Mucosa of rectum (tissue), 2 donors: ENCODE results near the gene OSBPL1A.

Experiments used
- H3K27ac ChIP-seq, 2 donors: one replicate each; pipeline ENCODE4 v1.7.0; 2013; ENCODE audit warnings: inconsistent platforms in 2 of 2, low read depth in 2 of 2, low read length in 2 of 2
- H3K27me3 ChIP-seq, 2 donors: one replicate each; pipeline ENCODE4 v1.7.0; 2013; ENCODE audit warnings: low read length in 2 of 2; ENCODE audit not compliant: control insufficient read depth in 2 of 2, insufficient read depth in 2 of 2
- H3K36me3 ChIP-seq, 2 donors: one replicate each; pipeline ENCODE4 v1.7.0; 2013; ENCODE audit warnings: low read length in 2 of 2; ENCODE audit not compliant: control insufficient read depth in 2 of 2, insufficient read depth in 2 of 2
- H3K4me1 ChIP-seq, 2 donors: one replicate each; pipeline ENCODE4 v1.7.0; 2013; ENCODE audit warnings: low read length in 2 of 2, mild to moderate bottlenecking in 1 of 2; ENCODE audit not compliant: control insufficient read depth in 2 of 2, insufficient read depth in 2 of 2
- H3K4me3 ChIP-seq, 2 donors: one replicate each; pipeline ENCODE4 v1.7.0; 2013; ENCODE audit warnings: low read length in 2 of 2
- H3K9ac ChIP-seq, 2 donors: one replicate each; pipeline ENCODE4 v1.7.0; 2013; ENCODE audit warnings: low read length in 2 of 2, low read depth in 1 of 2, mild to moderate bottlenecking in 1 of 2
- H3K9me3 ChIP-seq, 2 donors: one replicate each; pipeline ENCODE4 v1.7.0; 2013; ENCODE audit warnings: low read length in 2 of 2; ENCODE audit not compliant: control insufficient read depth in 2 of 2
- donor health status: healthy.
- donor health status: Normal muscosa, but diverticular disease.

OSBPL1A gene

DNA sequence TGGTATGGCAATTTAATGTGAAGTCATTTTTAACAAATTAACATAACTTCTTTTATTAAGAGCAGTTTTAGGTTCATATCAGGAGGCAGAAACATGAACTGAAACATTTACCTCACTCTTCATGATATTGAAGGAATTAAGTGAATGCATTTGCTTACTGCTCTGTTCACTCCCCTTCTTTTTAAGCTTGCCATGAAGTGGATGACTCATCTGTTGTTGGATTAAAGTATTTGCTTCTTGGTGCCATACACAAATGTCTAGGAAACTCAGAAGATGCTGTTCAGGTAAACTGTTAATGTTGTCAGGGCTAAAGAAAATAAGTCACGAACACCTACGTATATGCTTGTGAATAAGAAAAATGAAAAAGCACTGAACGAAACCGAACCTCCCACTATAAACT, 268.9 kb downstream of the OSBPL1A start:
- H3K9me3 ChIP-seq = no peaks in the 10 kb centered on the region
- no peak overlapping the region for H3K4me3 ChIP-seq
- no peak overlapping the region for H3K27ac ChIP-seq
- no peaks in the 10 kb centered on the region for H3K27me3 ChIP-seq
- H3K9ac ChIP-seq = no peak overlapping the region
- no peaks in the 10 kb centered on the region for H3K4me1 ChIP-seq
- H3K36me3 ChIP-seq = peaks cover 0 to 2% of the 10 kb centered on the region in 2 donors

DNA sequence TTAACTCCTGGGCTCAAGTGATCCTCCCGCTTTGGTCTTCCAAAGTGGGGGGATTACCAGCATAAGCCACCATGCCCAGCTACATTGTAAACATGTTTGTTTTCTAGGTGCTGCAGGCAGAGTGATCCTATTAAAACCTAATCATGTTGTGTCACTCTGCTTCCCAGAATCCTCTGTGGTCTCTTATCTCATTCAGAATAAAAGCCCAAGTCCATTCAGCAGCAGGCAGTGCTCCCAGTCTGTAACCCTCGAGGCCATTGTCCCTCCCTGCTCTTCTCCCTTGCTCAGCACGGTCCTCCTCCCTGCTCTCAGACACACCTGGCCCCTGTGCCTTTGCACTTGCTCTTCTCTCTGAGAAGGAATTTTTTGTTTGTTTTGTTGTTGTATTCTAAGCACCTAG, 269.9 kb downstream of the OSBPL1A start:
- H3K4me3 ChIP-seq = no peak overlapping the region
- no peaks in the 10 kb centered on the region for H3K4me1 ChIP-seq
- H3K9ac ChIP-seq = no peak overlapping the region
- no peaks in the 10 kb centered on the region for H3K27me3 ChIP-seq
- no peak overlapping the region for H3K27ac ChIP-seq
- H3K36me3 ChIP-seq = peaks cover 0 to 2% of the 10 kb centered on the region in 2 donors
- H3K9me3 ChIP-seq = no peaks in the 10 kb centered on the region

DNA sequence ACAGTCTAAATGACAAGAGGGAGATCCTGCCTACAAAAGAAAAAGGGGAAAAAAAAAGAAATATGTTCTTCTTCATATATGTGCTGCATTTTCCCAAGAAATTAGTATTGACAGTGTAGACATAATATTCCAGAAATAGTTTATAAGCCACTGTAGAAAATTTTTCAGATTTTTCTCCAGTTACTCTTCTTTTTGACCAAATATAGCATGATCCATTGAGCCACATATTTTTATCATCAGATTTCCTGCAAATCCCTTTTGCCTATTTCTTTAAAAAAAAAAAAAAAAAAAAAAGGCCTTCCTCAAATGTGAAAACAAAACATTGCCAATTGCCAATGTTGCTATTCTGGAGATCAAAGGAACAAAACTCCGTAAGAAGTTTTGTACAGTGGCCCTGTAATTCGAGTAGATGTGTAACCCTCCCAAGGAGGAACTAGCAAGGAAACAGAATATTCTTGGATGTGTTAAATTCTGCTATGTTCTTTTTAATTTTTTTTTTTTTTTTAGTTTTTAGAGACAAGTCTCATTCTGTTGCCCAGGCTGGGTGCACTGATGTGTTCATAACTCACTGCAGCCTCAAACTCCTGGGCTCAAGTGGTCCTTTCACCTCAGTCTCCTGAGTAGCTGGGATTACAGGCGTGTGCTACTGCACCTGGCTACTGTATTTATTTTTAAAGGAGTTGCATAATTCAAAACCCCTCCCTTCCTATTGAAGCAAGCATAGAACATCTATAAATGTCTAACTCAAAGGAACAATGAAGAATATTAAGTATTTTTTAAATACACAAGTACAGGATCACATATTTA, 271.3 kb downstream of the OSBPL1A start:
- peaks cover 0 to 4% of the 10 kb centered on the region in 2 donors for H3K36me3 ChIP-seq
- H3K4me3 ChIP-seq = no peak overlapping the region
- no peaks in the 10 kb centered on the region for H3K27me3 ChIP-seq
- no peaks in the 10 kb centered on the region for H3K4me1 ChIP-seq
- no peaks in the 10 kb centered on the region for H3K9me3 ChIP-seq
- no peak overlapping the region for H3K9ac ChIP-seq
- H3K27ac ChIP-seq = no peak overlapping the region

DNA sequence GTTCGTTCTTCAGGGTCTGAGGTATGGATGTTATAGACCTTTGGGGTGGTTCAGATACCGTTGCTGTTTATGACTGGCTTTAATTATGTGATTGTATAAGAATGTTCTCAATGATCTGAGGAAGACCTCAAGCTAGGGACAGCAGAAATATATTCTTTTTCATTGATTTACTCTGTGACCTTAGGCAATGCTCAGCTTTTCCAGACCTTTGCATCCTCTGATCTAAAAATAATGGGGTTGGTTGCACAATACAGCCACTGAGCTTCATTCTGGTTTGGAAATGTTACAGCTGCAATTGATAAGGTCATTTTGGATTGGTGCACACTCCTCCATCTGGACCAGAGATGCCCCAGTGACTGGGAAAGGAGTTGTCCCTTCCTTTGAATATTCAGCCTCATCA, 276.0 kb downstream of the OSBPL1A start:
- no peaks in the 10 kb centered on the region for H3K4me1 ChIP-seq
- peaks cover 0 to 4% of the 10 kb centered on the region in 2 donors for H3K36me3 ChIP-seq
- H3K27me3 ChIP-seq = no peaks in the 10 kb centered on the region
- H3K9ac ChIP-seq = no peak overlapping the region
- no peak overlapping the region for H3K4me3 ChIP-seq
- no peak overlapping the region for H3K27ac ChIP-seq
- H3K9me3 ChIP-seq = no peaks in the 10 kb centered on the region

DNA sequence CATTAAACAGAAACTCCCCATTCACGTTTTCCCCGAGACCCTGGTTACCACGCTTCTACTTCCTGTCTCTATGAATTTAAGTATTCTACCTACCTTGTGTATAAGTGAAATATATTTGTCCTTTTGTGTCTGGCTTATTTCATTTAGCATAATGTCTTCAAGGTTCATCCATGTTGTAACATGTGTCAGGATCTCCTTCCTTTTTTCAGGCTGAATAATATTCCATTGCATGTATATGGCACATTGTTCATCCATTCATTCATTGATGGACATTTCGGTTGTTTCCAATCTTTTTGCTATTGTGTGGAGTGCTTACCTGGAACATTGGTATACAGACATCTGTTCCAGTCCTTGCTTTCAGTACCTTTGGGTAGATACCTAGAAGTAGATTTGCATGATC, 276.9 kb downstream of the OSBPL1A start:
- H3K27ac ChIP-seq = no peak overlapping the region
- H3K4me1 ChIP-seq = no peaks in the 10 kb centered on the region
- no peak overlapping the region for H3K4me3 ChIP-seq
- H3K36me3 ChIP-seq = peaks cover 0 to 4% of the 10 kb centered on the region in 2 donors
- H3K9me3 ChIP-seq = no peaks in the 10 kb centered on the region
- no peak overlapping the region for H3K9ac ChIP-seq
- H3K27me3 ChIP-seq = no peaks in the 10 kb centered on the region

DNA sequence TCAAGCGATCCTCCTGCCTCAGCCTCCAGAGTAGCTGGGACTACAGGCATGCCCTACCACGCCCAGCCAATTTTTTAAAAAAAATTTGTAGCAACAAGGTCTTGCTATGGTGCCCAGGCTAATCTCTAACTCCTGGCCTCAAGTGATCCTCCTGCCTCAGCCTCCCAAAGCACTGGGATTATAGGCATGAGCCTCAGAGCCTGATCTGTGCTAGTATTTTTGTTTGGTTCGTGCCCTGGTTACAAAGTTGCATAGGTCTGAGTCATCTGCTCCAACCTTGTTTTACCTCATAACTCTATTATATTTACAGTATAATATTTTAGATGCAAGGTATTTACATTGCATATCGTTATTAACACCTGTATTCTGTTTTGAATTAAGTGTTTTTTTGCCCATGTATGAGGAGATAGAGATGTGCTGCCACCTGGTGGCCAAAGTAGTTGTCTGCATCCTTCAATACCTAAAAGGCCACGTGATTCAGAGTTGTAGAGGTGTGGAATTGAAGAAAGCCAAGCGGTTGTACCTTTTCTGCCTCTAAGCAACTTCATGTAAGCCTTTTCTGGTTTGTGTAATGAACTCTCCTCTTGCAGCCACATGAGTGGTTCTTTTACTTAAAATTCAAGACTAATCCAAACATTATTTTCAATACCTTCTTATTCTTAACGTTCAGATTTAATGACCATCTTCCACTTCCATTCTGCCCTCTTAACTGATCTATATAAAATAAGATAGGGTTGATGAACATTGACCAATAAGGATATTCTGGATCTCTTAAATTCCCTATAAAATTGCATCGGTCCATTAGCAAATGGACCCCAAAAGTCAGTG, 278.7 kb downstream of the OSBPL1A start:
- Histone ChIP-seq H3K9me3 (no peaks in the 10 kb centered on the region), H3K4me1 (no peaks in the 10 kb centered on the region), H3K27me3 (no peaks in the 10 kb centered on the region), H3K27ac (no peak overlapping the region), H3K36me3 (peaks cover 0 to 2% of the 10 kb centered on the region in 2 donors), H3K9ac (no peak overlapping the region), H3K4me3 (no peak overlapping the region)

DNA sequence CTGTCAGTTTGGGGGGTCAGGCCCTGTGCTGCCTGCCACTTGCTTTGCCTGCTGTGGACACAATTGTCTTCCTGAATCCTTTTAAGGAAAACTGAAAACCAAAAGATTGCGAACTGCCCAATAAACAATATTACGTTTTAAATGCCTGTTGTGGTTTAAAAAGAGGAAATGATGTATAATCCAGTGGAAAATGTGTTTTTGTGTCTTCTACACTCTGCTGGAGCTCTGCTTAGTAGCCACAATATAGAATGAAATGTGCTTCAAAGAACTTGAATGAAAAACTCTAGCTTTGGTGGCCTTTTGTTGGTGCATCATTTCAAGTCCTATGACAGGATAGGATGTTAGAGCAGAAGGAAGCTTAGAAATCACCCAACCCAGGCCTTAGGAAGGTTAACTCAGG, 282.0 kb downstream of the OSBPL1A start:
- Histone ChIP-seq H3K27me3 (no peaks in the 10 kb centered on the region), H3K4me1 (no peaks in the 10 kb centered on the region), H3K27ac (no peak overlapping the region), H3K9me3 (no peaks in the 10 kb centered on the region), H3K9ac (no peak overlapping the region), H3K4me3 (no peak overlapping the region), H3K36me3 (peaks cover 0 to 4% of the 10 kb centered on the region in 2 donors)

DNA sequence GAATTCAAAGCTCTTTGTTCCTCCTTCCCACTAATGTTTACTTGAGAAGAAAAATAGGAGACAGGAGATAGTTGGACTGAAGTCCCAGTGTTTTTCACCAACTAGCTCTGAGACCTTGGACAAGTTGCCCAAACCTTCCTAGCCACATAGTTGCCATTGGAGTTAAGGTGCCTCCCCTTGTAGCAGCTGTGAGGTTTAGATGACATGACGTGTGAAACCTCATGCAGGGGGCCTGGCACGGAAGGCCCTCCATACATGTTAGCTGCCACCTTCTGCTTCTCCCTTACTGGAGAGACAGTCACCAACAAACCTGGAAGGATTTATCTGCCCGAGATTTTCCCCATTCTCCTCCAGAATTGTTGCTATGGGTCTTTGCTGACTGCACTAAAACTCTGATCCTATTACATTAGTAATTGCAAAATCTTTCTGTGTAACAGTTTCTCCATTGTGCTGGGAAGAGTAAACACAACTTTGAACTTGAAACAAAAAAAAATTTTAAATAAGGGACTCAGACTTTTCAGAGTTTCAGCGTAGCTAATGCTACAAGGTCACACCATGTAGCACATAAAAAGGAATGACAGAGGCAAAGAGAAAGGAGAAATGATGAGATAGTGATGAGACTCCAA, 282.6 kb downstream of the OSBPL1A start:
- H3K27me3 ChIP-seq = no peaks in the 10 kb centered on the region
- H3K36me3 ChIP-seq = peaks cover 0 to 4% of the 10 kb centered on the region in 2 donors
- H3K9ac ChIP-seq = no peak overlapping the region
- H3K4me3 ChIP-seq = no peak overlapping the region
- no peak overlapping the region for H3K27ac ChIP-seq
- no peaks in the 10 kb centered on the region for H3K4me1 ChIP-seq
- no peaks in the 10 kb centered on the region for H3K9me3 ChIP-seq

DNA sequence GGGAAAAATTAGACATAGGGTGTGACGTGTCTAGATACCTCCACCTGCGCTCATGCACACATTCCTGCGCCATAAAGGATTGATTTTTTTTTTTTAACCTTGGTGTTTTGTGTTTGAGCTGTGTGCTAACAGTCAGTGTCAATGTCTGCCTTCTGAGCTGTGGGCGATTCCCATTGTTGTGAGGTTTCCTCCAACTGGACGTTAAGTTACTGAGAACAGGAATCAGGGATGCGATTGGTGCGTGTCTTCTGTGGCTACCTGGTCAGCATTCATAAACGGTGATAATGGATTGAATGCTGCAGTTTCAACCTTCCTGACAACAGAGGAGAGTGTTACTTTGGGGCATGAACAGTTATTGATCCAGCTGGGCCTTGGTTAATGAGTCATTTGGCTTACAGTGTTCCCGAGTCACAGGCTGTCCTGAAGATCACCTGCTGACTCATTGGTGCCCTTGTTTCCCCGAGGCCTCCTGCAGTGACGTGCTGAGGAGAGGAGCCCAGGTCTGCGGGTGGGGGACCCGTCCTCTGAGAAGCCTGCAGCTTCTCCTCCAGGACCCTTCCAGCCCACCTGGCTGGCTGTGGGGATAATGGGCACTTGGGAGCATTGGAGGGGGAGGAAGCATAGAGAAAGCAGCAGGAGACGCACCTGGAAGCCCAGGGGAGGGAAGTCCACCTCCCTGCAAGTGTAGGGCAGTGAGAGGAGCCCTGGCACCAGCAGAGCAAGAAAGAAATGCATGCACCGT, 284.6 kb downstream of the OSBPL1A start:
- H3K4me1 ChIP-seq = no peaks in the 10 kb centered on the region
- H3K36me3 ChIP-seq = peaks cover 0 to 4% of the 10 kb centered on the region in 2 donors
- no peak overlapping the region for H3K9ac ChIP-seq
- H3K4me3 ChIP-seq = no peak overlapping the region
- H3K9me3 ChIP-seq = no peaks in the 10 kb centered on the region
- H3K27ac ChIP-seq = no peak overlapping the region
- H3K27me3 ChIP-seq = no peaks in the 10 kb centered on the region
